SK-N-SH treated with all-trans-retinoic acid at 6 μM for 48 hours (cell line): ENCODE measurements around the gene FLRT2.

Source experiments
- BACH2 ChIP-seq: fragments of 250-450 bp; sonication (Bioruptor Pico); IDR thresholded peaks from 2 replicates; pipeline ENCODE4 v1.9.0; 2021; ENCODE audit warnings: mild to moderate bottlenecking, borderline replicate concordance
- PATZ1 ChIP-seq: fragments of 250-450 bp; sonication (Bioruptor Pico); IDR thresholded peaks from 2 replicates; pipeline ENCODE4 v1.8.0; 2020; ENCODE audit warnings: mild to moderate bottlenecking, moderate library complexity, borderline replicate concordance
- RARB ChIP-seq: fragments of 250-450 bp; sonication (Bioruptor Pico); IDR thresholded peaks from 2 replicates; pipeline ENCODE4 v1.8.0; 2021; ENCODE audit warnings: mild to moderate bottlenecking, moderate library complexity

GRCh38 chr14:85576218-85576617 is 46.3 kb downstream of the FLRT2 start:
- TF ChIP-seq PATZ1 (CRISPR knock-in tag) (no peak), BACH2 (CRISPR knock-in tag) (no peak), RARB (CRISPR knock-in tag) (no peak)
